GM23338 (cell line): ENCODE measurements around the gene NTRK1. TPM values are rescaled to one million over a fixed set of nuclear protein-coding genes. Genes with fewer than 3 reads are reported as not detected.

ENCODE experiments used
- ATAC-seq: fragments of 200-7000 bp; cut with Tn5 transposase; 3 replicates; pipeline ENCODE4 v1.9.1; 2020
- DNase-seq: peaks from one replicate; pipeline ENCODE4 v3.0.0-alpha.2; 2015; ENCODE audit warnings: low spot score
- H2AFZ ChIP-seq: fragments of 200-600 bp; sonication (generic); 2 replicates; pipeline ENCODE4 v1.8.0; 2016; ENCODE audit warnings: antibody characterized with exemption, mild to moderate bottlenecking, moderate library complexity
- H3F3A ChIP-seq: fragments of 200-600 bp; sonication (generic); replicated peaks from 2 replicates; pipeline ENCODE4 v1.8.0; 2017; ENCODE audit warnings: antibody characterized with exemption, mixed run types, low read depth
- H3K27ac ChIP-seq: fragments of 200-600 bp; sonication (generic); 2 replicates; pipeline ENCODE4 v1.6.1; 2016; ENCODE audit warnings: low read depth
- H3K27me3 ChIP-seq: fragments of 200-600 bp; sonication (generic); 2 replicates; pipeline ENCODE4 v1.8.0; 2016; ENCODE audit warnings: mild to moderate bottlenecking, mixed run types, moderate library complexity; ENCODE audit not compliant: insufficient read depth
- H3K36me3 ChIP-seq: fragments of 200-600 bp; sonication (generic); 2 replicates; pipeline ENCODE4 v1.8.0; 2016; ENCODE audit warnings: mild to moderate bottlenecking; ENCODE audit not compliant: insufficient read depth
- H3K4me1 ChIP-seq: fragments of 200-600 bp; sonication (generic); 2 replicates; pipeline ENCODE4 v1.8.0; 2016; ENCODE audit warnings: mild to moderate bottlenecking, moderate library complexity; ENCODE audit not compliant: insufficient read depth
- H3K4me2 ChIP-seq: fragments of 200-600 bp; sonication (generic); 2 replicates; pipeline ENCODE4 v1.7.1; 2017; ENCODE audit warnings: mixed run types
- H3K4me3 ChIP-seq: fragments of 200-600 bp; sonication (generic); 2 replicates; pipeline ENCODE4 v1.6.1; 2016; ENCODE audit warnings: mixed run types
- H3K79me2 ChIP-seq: fragments of 200-600 bp; sonication (generic); replicated peaks from 2 replicates; pipeline ENCODE4 v1.8.0; 2017; ENCODE audit warnings: mild to moderate bottlenecking; ENCODE audit not compliant: insufficient read depth
- H3K9me2 ChIP-seq: fragments of 200-600 bp; sonication (generic); 2 replicates; pipeline ENCODE4 v1.8.0; 2017; ENCODE audit not compliant: insufficient read depth
- H4K20me1 ChIP-seq: fragments of 200-600 bp; sonication (generic); replicated peaks from 2 replicates; pipeline ENCODE4 v1.8.0; 2017; ENCODE audit warnings: mild to moderate bottlenecking; ENCODE audit not compliant: insufficient read depth
- H3K27ac Mint-ChIP-seq: 2 replicates; pipeline ENCODE4 v1.8.0; 2020; ENCODE audit warnings: inconsistent platforms, mild to moderate bottlenecking, moderate library complexity, mixed read lengths
- H3K27me3 Mint-ChIP-seq: 3 replicates; pipeline ENCODE4 v1.8.0; 2022; ENCODE audit warnings: low read depth, mild to moderate bottlenecking, moderate library complexity, mixed read lengths, inconsistent platforms; ENCODE audit not compliant: insufficient read depth, poor library complexity
- H3K36me3 Mint-ChIP-seq: 3 replicates; pipeline ENCODE4 v1.8.0; 2021; ENCODE audit warnings: low read depth, mild to moderate bottlenecking, inconsistent platforms, moderate library complexity, mixed read lengths
- H3K4me1 Mint-ChIP-seq: 3 replicates; pipeline ENCODE4 v1.8.0; 2020; ENCODE audit warnings: mild to moderate bottlenecking, inconsistent platforms, mixed read lengths
- H3K4me3 Mint-ChIP-seq: 3 replicates; pipeline ENCODE4 v1.8.0; 2021; ENCODE audit warnings: moderate library complexity, mild to moderate bottlenecking, inconsistent platforms, mixed read lengths
- H3K9me3 Mint-ChIP-seq: 3 replicates; pipeline ENCODE4 v1.8.0; 2020; ENCODE audit warnings: moderate library complexity, mild to moderate bottlenecking, inconsistent platforms, mixed read lengths
- EZH2phosphoT487 ChIP-seq: fragments of 200-600 bp; sonication (generic); IDR thresholded peaks from one replicate; pipeline ENCODE4 v1.8.1; 2018; ENCODE audit warnings: antibody characterized with exemption; ENCODE audit not compliant: unreplicated experiment
- POLR2AphosphoS5 ChIP-seq: IDR thresholded peaks from 2 replicates; pipeline ENCODE4 v1.6.1; 2016; ENCODE audit warnings: antibody characterized with exemption, low read depth
- polyA plus RNA-seq: library from polyadenylated mRNA; unstranded; fragments of >200 nt; fragmentation: Nextera tagmentation; extraction: Ambion mirVana; gene quantifications from 2 replicates; pipeline ENCODE4 v1.2.1, GENCODE V29; 2016
- total RNA-seq: library from RNA; depleted of rRNA; stranded (reverse); fragments of >200 nt; shearing (Covaris generic); gene quantifications from 2 replicates; pipeline ENCODE4 v1.2.3, GENCODE V29; 2014
- TF ChIP-seq, protein P1 (sequence below): IDR thresholded peaks from 2 replicates; pipeline ENCODE4 v1.6.1; 2016; ENCODE audit warnings: antibody characterized with exemption
- TF ChIP-seq, protein P2 (sequence below), 2 experiments: fragments of 200-600 bp in 1 of 2; sonication (generic) in 1 of 2; conservative IDR thresholded peaks; 2 replicates each; pipeline versions ENCODE4 v1.5.1 to v1.6.1; 2016 to 2017; ENCODE audit warnings: antibody characterized with exemption in 2 of 2, low read depth in 2 of 2, mild to moderate bottlenecking in 2 of 2, moderate library complexity in 1 of 2
- TF ChIP-seq, protein P3 (sequence below): fragments of 250-450 bp; sonication (Bioruptor Pico); IDR thresholded peaks from 2 replicates; pipeline ENCODE4 v1.5.0; 2020; ENCODE audit warnings: mild to moderate bottlenecking, moderate library complexity

Gene NTRK1
- total and polyA plus RNA-seq, 2 experiments from 2014 or later: 0.42 to 0.45 TPM

DNA sequence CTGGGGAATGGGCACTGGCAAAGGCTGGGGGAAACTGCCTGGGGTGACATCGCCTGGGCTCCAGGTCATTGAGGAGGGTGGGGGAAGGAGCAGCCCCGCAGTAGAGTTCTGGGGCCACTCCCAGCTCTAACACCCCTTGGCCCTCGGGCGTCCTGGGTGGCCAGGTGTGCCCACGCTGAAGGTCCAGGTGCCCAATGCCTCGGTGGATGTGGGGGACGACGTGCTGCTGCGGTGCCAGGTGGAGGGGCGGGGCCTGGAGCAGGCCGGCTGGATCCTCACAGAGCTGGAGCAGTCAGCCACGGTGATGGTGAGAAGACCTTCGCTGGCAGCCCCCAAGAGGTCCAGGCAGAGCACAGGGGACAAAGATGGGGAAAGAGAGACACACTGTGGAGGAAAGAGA, 7.7 kb downstream of the NTRK1 start:
- peaks cover 38% of the 10 kb centered on the region for H3K27me3 ChIP-seq
- H3K27ac Mint-ChIP-seq: no peak overlapping the region
- no peak overlapping the region for H3K4me3 ChIP-seq
- ATAC-seq (peak; percentile 14; the same call in 2 of the 3 replicates), DNase-seq (no peak)
- peaks cover under 1% of the 10 kb centered on the region; the same call in 1 of the 3 replicates for H3K9me3 Mint-ChIP-seq
- peaks cover 30% of the 10 kb centered on the region for H3K27me3 Mint-ChIP-seq
- H3K4me3 Mint-ChIP-seq: no peak overlapping the region
- no peaks in the 10 kb centered on the region for H3F3A ChIP-seq
- no peaks in the 10 kb centered on the region for H3K79me2 ChIP-seq
- no peak overlapping the region for H2AFZ ChIP-seq
- no peak overlapping the region for H3K4me2 ChIP-seq
- no peaks in the 10 kb centered on the region for H3K36me3 ChIP-seq
- TF ChIP-seq, protein P1, sequence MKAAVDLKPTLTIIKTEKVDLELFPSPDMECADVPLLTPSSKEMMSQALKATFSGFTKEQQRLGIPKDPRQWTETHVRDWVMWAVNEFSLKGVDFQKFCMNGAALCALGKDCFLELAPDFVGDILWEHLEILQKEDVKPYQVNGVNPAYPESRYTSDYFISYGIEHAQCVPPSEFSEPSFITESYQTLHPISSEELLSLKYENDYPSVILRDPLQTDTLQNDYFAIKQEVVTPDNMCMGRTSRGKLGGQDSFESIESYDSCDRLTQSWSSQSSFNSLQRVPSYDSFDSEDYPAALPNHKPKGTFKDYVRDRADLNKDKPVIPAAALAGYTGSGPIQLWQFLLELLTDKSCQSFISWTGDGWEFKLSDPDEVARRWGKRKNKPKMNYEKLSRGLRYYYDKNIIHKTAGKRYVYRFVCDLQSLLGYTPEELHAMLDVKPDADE: no peak
- no peak for TF ChIP-seq EZH2phosphoT487
- no peak for TF ChIP-seq POLR2AphosphoS5
- TF ChIP-seq, protein P2, sequence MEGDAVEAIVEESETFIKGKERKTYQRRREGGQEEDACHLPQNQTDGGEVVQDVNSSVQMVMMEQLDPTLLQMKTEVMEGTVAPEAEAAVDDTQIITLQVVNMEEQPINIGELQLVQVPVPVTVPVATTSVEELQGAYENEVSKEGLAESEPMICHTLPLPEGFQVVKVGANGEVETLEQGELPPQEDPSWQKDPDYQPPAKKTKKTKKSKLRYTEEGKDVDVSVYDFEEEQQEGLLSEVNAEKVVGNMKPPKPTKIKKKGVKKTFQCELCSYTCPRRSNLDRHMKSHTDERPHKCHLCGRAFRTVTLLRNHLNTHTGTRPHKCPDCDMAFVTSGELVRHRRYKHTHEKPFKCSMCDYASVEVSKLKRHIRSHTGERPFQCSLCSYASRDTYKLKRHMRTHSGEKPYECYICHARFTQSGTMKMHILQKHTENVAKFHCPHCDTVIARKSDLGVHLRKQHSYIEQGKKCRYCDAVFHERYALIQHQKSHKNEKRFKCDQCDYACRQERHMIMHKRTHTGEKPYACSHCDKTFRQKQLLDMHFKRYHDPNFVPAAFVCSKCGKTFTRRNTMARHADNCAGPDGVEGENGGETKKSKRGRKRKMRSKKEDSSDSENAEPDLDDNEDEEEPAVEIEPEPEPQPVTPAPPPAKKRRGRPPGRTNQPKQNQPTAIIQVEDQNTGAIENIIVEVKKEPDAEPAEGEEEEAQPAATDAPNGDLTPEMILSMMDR (conservative IDR thresholded peaks at IDR 0.05; ENCODE audit: low read depth in 2 of 2): peak in 1 of 2 experiments; percentile 39; a peak in 2 of 4 replicates
- TF ChIP-seq, protein P3, sequence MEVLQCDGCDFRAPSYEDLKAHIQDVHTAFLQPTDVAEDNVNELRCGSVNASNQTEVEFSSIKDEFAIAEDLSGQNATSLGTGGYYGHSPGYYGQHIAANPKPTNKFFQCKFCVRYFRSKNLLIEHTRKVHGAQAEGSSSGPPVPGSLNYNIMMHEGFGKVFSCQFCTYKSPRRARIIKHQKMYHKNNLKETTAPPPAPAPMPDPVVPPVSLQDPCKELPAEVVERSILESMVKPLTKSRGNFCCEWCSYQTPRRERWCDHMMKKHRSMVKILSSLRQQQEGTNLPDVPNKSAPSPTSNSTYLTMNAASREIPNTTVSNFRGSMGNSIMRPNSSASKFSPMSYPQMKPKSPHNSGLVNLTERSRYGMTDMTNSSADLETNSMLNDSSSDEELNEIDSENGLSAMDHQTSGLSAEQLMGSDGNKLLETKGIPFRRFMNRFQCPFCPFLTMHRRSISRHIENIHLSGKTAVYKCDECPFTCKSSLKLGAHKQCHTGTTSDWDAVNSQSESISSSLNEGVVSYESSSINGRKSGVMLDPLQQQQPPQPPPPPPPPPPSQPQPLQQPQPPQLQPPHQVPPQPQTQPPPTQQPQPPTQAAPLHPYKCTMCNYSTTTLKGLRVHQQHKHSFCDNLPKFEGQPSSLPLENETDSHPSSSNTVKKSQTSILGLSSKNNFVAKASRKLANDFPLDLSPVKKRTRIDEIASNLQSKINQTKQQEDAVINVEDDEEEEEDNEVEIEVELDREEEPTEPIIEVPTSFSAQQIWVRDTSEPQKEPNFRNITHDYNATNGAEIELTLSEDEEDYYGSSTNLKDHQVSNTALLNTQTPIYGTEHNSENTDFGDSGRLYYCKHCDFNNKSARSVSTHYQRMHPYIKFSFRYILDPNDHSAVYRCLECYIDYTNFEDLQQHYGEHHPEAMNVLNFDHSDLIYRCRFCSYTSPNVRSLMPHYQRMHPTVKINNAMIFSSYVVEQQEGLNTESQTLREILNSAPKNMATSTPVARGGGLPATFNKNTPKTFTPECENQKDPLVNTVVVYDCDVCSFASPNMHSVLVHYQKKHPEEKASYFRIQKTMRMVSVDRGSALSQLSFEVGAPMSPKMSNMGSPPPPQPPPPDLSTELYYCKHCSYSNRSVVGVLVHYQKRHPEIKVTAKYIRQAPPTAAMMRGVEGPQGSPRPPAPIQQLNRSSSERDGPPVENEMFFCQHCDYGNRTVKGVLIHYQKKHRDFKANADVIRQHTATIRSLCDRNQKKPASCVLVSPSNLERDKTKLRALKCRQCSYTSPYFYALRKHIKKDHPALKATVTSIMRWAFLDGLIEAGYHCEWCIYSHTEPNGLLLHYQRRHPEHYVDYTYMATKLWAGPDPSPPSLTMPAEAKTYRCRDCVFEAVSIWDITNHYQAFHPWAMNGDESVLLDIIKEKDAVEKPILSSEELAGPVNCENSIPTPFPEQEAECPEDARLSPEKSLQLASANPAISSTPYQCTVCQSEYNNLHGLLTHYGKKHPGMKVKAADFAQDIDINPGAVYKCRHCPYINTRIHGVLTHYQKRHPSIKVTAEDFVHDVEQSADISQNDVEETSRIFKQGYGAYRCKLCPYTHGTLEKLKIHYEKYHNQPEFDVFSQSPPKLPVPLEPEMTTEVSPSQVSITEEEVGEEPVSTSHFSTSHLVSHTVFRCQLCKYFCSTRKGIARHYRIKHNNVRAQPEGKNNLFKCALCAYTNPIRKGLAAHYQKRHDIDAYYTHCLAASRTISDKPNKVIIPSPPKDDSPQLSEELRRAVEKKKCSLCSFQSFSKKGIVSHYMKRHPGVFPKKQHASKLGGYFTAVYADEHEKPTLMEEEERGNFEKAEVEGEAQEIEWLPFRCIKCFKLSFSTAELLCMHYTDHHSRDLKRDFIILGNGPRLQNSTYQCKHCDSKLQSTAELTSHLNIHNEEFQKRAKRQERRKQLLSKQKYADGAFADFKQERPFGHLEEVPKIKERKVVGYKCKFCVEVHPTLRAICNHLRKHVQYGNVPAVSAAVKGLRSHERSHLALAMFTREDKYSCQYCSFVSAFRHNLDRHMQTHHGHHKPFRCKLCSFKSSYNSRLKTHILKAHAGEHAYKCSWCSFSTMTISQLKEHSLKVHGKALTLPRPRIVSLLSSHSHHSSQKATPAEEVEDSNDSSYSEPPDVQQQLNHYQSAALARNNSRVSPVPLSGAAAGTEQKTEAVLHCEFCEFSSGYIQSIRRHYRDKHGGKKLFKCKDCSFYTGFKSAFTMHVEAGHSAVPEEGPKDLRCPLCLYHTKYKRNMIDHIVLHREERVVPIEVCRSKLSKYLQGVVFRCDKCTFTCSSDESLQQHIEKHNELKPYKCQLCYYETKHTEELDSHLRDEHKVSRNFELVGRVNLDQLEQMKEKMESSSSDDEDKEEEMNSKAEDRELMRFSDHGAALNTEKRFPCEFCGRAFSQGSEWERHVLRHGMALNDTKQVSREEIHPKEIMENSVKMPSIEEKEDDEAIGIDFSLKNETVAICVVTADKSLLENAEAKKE (CRISPR knock-in tag): no peak
- H4K20me1 ChIP-seq: no peaks in the 10 kb centered on the region
- H3K36me3 Mint-ChIP-seq: no peaks in the 10 kb centered on the region
- H3K4me1 Mint-ChIP-seq: peaks cover 22% of the 10 kb centered on the region
- H3K4me1 ChIP-seq: peaks cover 9% of the 10 kb centered on the region; the same call in 1 of the 2 replicates
- H3K27ac ChIP-seq: no peak overlapping the region
- H3K9me2 ChIP-seq: no peaks in the 10 kb centered on the region
